Mesendoderm (in vitro differentiated cells): ENCODE measurements around the gene TWSG1.

Source experiments
- DNase-seq: peaks from one replicate; pipeline ENCODE4 v3.0.0; 2013
- H2AK5ac ChIP-seq: 2 replicates; pipeline ENCODE4 v1.6.1; 2013; ENCODE audit warnings: low read length, inconsistent platforms
- H2BK120ac ChIP-seq: 2 replicates; pipeline ENCODE4 v1.6.1; 2013; ENCODE audit warnings: low read depth, mild to moderate bottlenecking, low read length, moderate library complexity, mixed read lengths
- H2BK15ac ChIP-seq: replicated peaks from 2 replicates; pipeline ENCODE4 v1.6.1; 2013; ENCODE audit warnings: low read depth, mild to moderate bottlenecking, moderate library complexity
- H2BK5ac ChIP-seq: 2 replicates; pipeline ENCODE4 v1.6.1; 2013; ENCODE audit warnings: low read length, inconsistent platforms
- H3K18ac ChIP-seq: 2 replicates; pipeline ENCODE4 v1.6.1; 2013; ENCODE audit warnings: mild to moderate bottlenecking, low read length, mixed read lengths
- H3K23ac ChIP-seq: one replicate; pipeline ENCODE4 v1.6.1; 2013; ENCODE audit warnings: low read length
- H3K27ac ChIP-seq: 2 replicates; pipeline ENCODE4 v1.5.1; 2013; ENCODE audit warnings: low read depth, mild to moderate bottlenecking, inconsistent platforms, low read length, moderate library complexity
- H3K27me3 ChIP-seq: 2 replicates; pipeline ENCODE4 v1.6.1; 2013; ENCODE audit warnings: low read length, control low read depth, mild to moderate bottlenecking, inconsistent platforms; ENCODE audit not compliant: insufficient read depth, poor library complexity
- H3K36me3 ChIP-seq: 2 replicates; pipeline ENCODE4 v1.6.1; 2013; ENCODE audit warnings: low read length, inconsistent platforms; ENCODE audit not compliant: control insufficient read depth, insufficient read depth
- H3K4ac ChIP-seq: one replicate; pipeline ENCODE4 v1.6.1; 2013; ENCODE audit warnings: low read depth, mild to moderate bottlenecking, low read length, moderate library complexity
- H3K4me1 ChIP-seq: 2 replicates; pipeline ENCODE4 v1.6.1; 2013; ENCODE audit warnings: low read depth, low read length, inconsistent platforms; ENCODE audit not compliant: control insufficient read depth
- H3K4me2 ChIP-seq: 2 replicates; pipeline ENCODE4 v1.6.1; 2013; ENCODE audit warnings: low read length
- H3K4me3 ChIP-seq: 2 replicates; pipeline ENCODE4 v1.5.1; 2013; ENCODE audit warnings: mild to moderate bottlenecking, low read length
- H3K56ac ChIP-seq: one replicate; pipeline ENCODE4 v1.6.1; 2013; ENCODE audit warnings: low read length
- H3K79me1 ChIP-seq: 2 replicates; pipeline ENCODE4 v1.6.1; 2013; ENCODE audit warnings: low read length, inconsistent platforms
- H3K79me2 ChIP-seq: 2 replicates; pipeline ENCODE4 v1.6.1; 2013; ENCODE audit warnings: mild to moderate bottlenecking, low read length; ENCODE audit not compliant: control insufficient read depth, insufficient read depth
- H3K9ac ChIP-seq: 2 replicates; pipeline ENCODE4 v1.6.1; 2013; ENCODE audit warnings: low read length, inconsistent platforms
- H4K5ac ChIP-seq: one replicate; pipeline ENCODE4 v1.6.1; 2013; ENCODE audit warnings: low read length
- H4K8ac ChIP-seq: one replicate; pipeline ENCODE4 v1.6.1; 2013; ENCODE audit warnings: low read depth, mild to moderate bottlenecking, control low read depth, low read length, moderate library complexity
- WGBS: extraction: QIAGEN DNeasy Blood & Tissue Kit; methylation state at CpG from one replicate; pipeline ENCODE4 v1.1.7; 2013; ENCODE audit warnings: low lambda C conversion rate, missing lambda C conversion rate; ENCODE audit not compliant: insufficient coverage; ENCODE audit errors: extremely low coverage; 5-methylcytosine and 5-hydroxymethylcytosine counted together

Gene TWSG1

DNA sequence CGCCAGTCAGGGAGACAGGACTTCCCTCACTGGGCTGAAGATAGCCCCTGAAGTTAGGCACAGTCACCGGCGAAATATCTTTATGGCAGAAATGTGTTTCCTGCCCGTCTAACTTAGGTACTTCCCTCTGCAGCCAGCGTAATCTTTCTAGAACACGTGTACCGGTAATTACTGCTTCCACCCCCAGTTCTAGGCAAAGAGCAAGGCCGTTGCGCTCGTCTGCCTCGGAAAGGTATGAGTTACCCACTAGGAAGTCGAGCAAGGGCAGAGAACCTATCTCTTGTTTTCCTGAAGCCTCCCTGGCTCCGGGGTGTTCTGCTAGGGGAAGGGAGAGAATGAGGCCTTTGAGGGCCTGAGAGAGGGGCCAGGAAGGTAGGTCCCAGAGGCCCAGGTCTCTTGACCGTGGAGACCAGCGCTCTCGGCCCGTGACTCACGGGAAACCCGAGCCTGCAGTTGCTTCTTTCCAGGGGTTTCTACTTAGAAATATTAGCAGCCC lies 70.0 kb downstream of the TWSG1 start:
- Histone ChIP-seq H2BK15ac (no peak overlapping the region), H3K36me3 (no peaks in the 10 kb centered on the region), H3K4me1 (no peaks in the 10 kb centered on the region), H3K23ac (no peak overlapping the region), H2AK5ac (no peak overlapping the region), H3K9ac (no peak overlapping the region), H2BK120ac (no peak overlapping the region), H4K8ac (no peak overlapping the region), H3K56ac (no peak overlapping the region), H3K79me1 (no peaks in the 10 kb centered on the region), H4K5ac (no peak overlapping the region), H3K27ac (no peak overlapping the region), H3K79me2 (no peaks in the 10 kb centered on the region), H3K4me2 (no peak overlapping the region), H3K27me3 (no peaks in the 10 kb centered on the region), H3K4ac (no peak overlapping the region), H3K4me3 (no peak overlapping the region), H3K18ac (no peak overlapping the region), H2BK5ac (no peak overlapping the region)
- no peak for DNase-seq
- no CpG with 5 or more reads among the region's 19 CpGs for WGBS

DNA sequence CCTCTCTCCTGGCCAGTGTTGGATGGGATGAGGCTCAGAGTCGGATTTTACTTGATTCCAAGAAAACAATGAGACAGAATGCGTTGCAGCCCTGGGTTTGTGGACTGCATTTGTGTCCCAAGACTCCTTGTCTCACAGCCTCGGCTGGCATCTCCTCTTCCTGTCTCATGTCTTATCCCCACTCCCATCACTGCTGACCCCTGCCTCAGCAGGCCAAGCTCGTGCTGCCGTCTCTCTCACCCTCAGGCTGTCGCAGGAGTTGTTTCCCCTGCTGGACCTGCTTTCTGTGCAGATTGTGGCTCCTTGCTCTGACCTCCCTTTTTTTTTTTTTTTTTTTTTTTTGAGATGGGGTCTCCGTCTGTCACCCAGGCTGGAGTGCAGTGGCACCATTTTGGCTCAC lies 70.6 kb downstream of the TWSG1 start:
- Histone ChIP-seq H3K9ac (no peak overlapping the region), H2BK15ac (no peak overlapping the region), H2BK5ac (no peak overlapping the region), H4K8ac (no peak overlapping the region), H4K5ac (no peak overlapping the region), H2BK120ac (no peak overlapping the region), H3K27me3 (no peaks in the 10 kb centered on the region), H3K23ac (no peak overlapping the region), H3K27ac (no peak overlapping the region), H3K18ac (no peak overlapping the region), H2AK5ac (no peak overlapping the region), H3K4ac (no peak overlapping the region), H3K4me1 (no peaks in the 10 kb centered on the region), H3K79me2 (no peaks in the 10 kb centered on the region), H3K79me1 (no peaks in the 10 kb centered on the region), H3K36me3 (no peaks in the 10 kb centered on the region), H3K4me2 (no peak overlapping the region), H3K56ac (no peak overlapping the region), H3K4me3 (no peak overlapping the region)
- no CpG with 5 or more reads among the region's 7 CpGs for WGBS
- peak; percentile 17 for DNase-seq

GRCh38 chr18:9405977-9406376 lies 71.4 kb downstream of the TWSG1 start:
- no CpG with 5 or more reads among the region's 6 CpGs for WGBS
- Histone ChIP-seq H2BK120ac (no peak overlapping the region), H2BK15ac (no peak overlapping the region), H3K36me3 (no peaks in the 10 kb centered on the region), H3K27ac (no peak overlapping the region), H2BK5ac (no peak overlapping the region), H3K56ac (no peak overlapping the region), H3K23ac (no peak overlapping the region), H4K8ac (no peak overlapping the region), H3K79me1 (no peaks in the 10 kb centered on the region), H4K5ac (no peak overlapping the region), H3K18ac (no peak overlapping the region), H3K4me2 (no peak overlapping the region), H3K79me2 (no peaks in the 10 kb centered on the region), H3K4ac (no peak overlapping the region), H3K9ac (no peak overlapping the region), H2AK5ac (no peak overlapping the region), H3K4me3 (no peak overlapping the region), H3K27me3 (no peaks in the 10 kb centered on the region), H3K4me1 (no peaks in the 10 kb centered on the region)
- no peak for DNase-seq

- peak; percentile 70 for DNase-seq
Observed at GRCh38 chr18:9410515-9410914, 75.9 kb downstream of the TWSG1 start.

DNA sequence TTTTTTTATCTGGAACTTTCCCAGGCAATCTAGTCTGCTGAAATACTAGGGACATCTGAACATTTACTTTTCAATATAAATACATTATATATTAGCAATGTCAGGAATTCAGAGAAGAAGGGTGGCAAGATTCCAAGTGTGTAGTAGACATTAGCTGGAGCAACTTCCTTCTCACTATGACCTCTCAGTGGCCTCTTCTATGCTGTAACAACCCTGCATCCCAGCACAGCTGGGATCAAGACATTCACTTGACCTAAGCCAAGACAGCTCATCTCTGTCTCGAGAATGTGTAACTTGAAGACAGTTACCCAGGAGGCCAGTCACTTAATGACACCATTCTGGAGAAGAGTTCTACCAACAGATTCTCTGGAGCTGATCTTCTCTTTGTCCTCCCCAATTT lies 79.0 kb downstream of the TWSG1 start:
- H2BK120ac ChIP-seq: no peak overlapping the region
- no peaks in the 10 kb centered on the region for H3K79me1 ChIP-seq
- H3K27ac ChIP-seq: no peak overlapping the region
- no peak overlapping the region for H3K4me3 ChIP-seq
- H3K4me1 ChIP-seq: no peaks in the 10 kb centered on the region
- H3K56ac ChIP-seq: no peak overlapping the region
- H4K8ac ChIP-seq: no peak overlapping the region
- no peak overlapping the region for H3K4me2 ChIP-seq
- WGBS: no CpG with 5 or more reads among the region's 1 CpG
- H2BK5ac ChIP-seq: no peak overlapping the region
- H3K27me3 ChIP-seq: no peaks in the 10 kb centered on the region
- H3K79me2 ChIP-seq: no peaks in the 10 kb centered on the region
- no peak overlapping the region for H3K9ac ChIP-seq
- no peak for DNase-seq
- no peak overlapping the region for H2AK5ac ChIP-seq
- no peak overlapping the region for H2BK15ac ChIP-seq
- H4K5ac ChIP-seq: no peak overlapping the region
- H3K23ac ChIP-seq: no peak overlapping the region
- no peak overlapping the region for H3K4ac ChIP-seq
- H3K36me3 ChIP-seq: no peaks in the 10 kb centered on the region
- H3K18ac ChIP-seq: no peak overlapping the region

More at GRCh38 chr18:9410515-9410914, 75.9 kb downstream of the TWSG1 start:
- Histone ChIP-seq H3K56ac (no peak overlapping the region), H3K9ac (no peak overlapping the region), H3K18ac (no peak overlapping the region), H4K5ac (no peak overlapping the region), H2BK120ac (no peak overlapping the region), H3K23ac (no peak overlapping the region), H3K79me1 (no peaks in the 10 kb centered on the region), H3K4me2 (no peak overlapping the region), H2BK5ac (no peak overlapping the region), H3K36me3 (no peaks in the 10 kb centered on the region), H2BK15ac (no peak overlapping the region), H3K79me2 (no peaks in the 10 kb centered on the region), H3K27me3 (no peaks in the 10 kb centered on the region), H3K27ac (no peak overlapping the region), H3K4ac (no peak overlapping the region), H4K8ac (no peak overlapping the region), H3K4me1 (no peaks in the 10 kb centered on the region), H3K4me3 (no peak overlapping the region), H2AK5ac (no peak overlapping the region)
- WGBS: no CpG with 5 or more reads among the region's 1 CpG

- Histone ChIP-seq H4K8ac (no peak overlapping the region), H3K79me2 (no peaks in the 10 kb centered on the region), H2BK5ac (no peak overlapping the region), H2BK120ac (no peak overlapping the region), H3K27ac (no peak overlapping the region), H3K79me1 (no peaks in the 10 kb centered on the region), H3K4me3 (no peak overlapping the region), H4K5ac (no peak overlapping the region), H3K23ac (no peak overlapping the region), H3K4me2 (no peak overlapping the region), H3K36me3 (no peaks in the 10 kb centered on the region), H3K4me1 (no peaks in the 10 kb centered on the region), H2AK5ac (no peak overlapping the region), H2BK15ac (no peak overlapping the region), H3K56ac (no peak overlapping the region), H3K18ac (no peak overlapping the region), H3K27me3 (no peaks in the 10 kb centered on the region), H3K9ac (no peak overlapping the region), H3K4ac (no peak overlapping the region)
- no CpG with 5 or more reads among the region's 6 CpGs for WGBS
- no peak for DNase-seq
Observed at GRCh38 chr18:9416563-9417072, 82.0 kb downstream of the TWSG1 start.
